OCI-LY3 (cell line): ENCODE measurements around the gene CIITA.

ENCODE experiments used
- H2AFZ ChIP-seq: fragments of 200-600, 300-600 bp; shearing (Covaris generic); 2 replicates; pipeline ENCODE4 v1.6.0; 2014; ENCODE audit warnings: antibody characterized with exemption, low read depth, low read length
- H3K27ac ChIP-seq: fragments of 200-600, 300-600 bp; sonication (generic); 2 replicates; pipeline ENCODE4 v1.5.1; 2014; ENCODE audit warnings: mild to moderate bottlenecking, low read length, moderate library complexity, mixed read lengths
- H3K27me3 ChIP-seq: fragments of 200-600, 300-600 bp; sonication (generic); 2 replicates; pipeline ENCODE4 v1.6.1; 2014; ENCODE audit warnings: low read depth, low read length, mixed read lengths
- H3K36me3 ChIP-seq: fragments of 200-600, 300-600 bp; sonication (generic); replicated peaks from 2 replicates; pipeline ENCODE3; 2014; ENCODE audit warnings: low read depth, low read length, mixed read lengths
- H3K4me1 ChIP-seq: fragments of 300-600, 200-600 bp; sonication (generic); 2 replicates; pipeline ENCODE4 v1.6.1; 2014; ENCODE audit warnings: low read length, mixed read lengths
- H3K4me2 ChIP-seq: fragments of 200-600, 300-600 bp; sonication (generic); 2 replicates; pipeline ENCODE4 v1.6.1; 2014; ENCODE audit warnings: low read length, mixed read lengths
- H3K4me3 ChIP-seq: fragments of 300-600, 200-600 bp; sonication (generic); 2 replicates; pipeline ENCODE4 v1.5.1; 2014; ENCODE audit warnings: antibody characterized with exemption, mild to moderate bottlenecking, low read length, moderate library complexity
- H3K79me2 ChIP-seq: fragments of 300-600, 200-600 bp; shearing (Covaris generic); 2 replicates; pipeline ENCODE4 v1.6.1; 2014; ENCODE audit warnings: mild to moderate bottlenecking, low read length, mixed read lengths
- H3K9ac ChIP-seq: fragments of 300-600, 200-600 bp; shearing (Covaris generic); 2 replicates; pipeline ENCODE4 v1.6.0; 2014; ENCODE audit warnings: mild to moderate bottlenecking, low read length, moderate library complexity
- H3K9me3 ChIP-seq: fragments of 200-600, 300-600 bp; shearing (Covaris generic); 2 replicates; pipeline ENCODE4 v1.6.1; 2014; ENCODE audit warnings: low read length, mixed read lengths; ENCODE audit not compliant: insufficient read depth
- H4K20me1 ChIP-seq: fragments of 200-600, 300-600 bp; sonication (generic); 2 replicates; pipeline ENCODE4 v1.6.1; 2016; ENCODE audit warnings: low read length, mixed read lengths; ENCODE audit not compliant: insufficient read depth
- EZH2phosphoT487 ChIP-seq: fragments of 200-600 bp; shearing (Covaris generic); IDR thresholded peaks from 2 replicates; pipeline ENCODE4 v1.6.1; 2018; ENCODE audit warnings: antibody characterized with exemption, mixed run types, low read depth
- TF ChIP-seq, protein P1 (sequence below): fragments of 200-600, 300-600 bp; sonication (generic); IDR thresholded peaks from 2 replicates; pipeline ENCODE4 v1.5.1; 2014; ENCODE audit warnings: antibody characterized with exemption, low read length, low read depth

The CIITA gene

DNA sequence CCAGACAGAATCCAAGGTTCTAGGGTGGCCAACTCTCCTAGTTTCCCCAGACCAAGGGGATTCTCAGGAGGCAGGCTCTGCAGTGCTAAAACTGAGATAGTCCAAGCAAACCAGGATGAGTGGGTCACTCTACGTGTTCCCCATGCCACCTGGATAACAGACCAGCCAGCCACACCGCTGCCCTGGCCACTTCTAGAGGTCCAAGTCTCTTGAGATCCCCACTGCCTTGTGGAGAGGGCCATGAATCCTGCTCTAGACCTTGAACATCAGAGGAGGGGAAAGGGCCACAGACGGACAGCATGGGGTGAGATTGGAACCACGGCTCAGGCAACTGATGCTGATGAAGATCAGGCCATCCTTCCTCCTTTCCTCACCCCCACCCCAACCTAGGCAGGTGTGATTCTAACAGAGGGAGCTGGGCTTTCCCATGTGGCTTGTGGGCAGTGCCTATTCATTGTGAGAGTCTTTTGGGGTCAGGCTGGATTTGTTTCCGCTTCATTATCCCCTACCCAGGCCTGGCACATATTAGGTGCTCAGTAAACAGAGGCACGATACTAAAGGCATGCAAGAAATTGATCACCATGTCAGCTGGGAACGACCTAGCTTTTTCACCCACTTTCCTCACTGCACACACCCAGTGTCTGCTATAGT is 41.6 kb upstream of the CIITA start:
- Histone ChIP-seq H3K4me2 (peak overlapping the region; percentile 49), H3K9me3 (0 out of 2 replicates have a peak, but pooled peaks cover 5% of the 10 kb centered on the region), H3K27ac (peak overlapping the region; percentile 45), H2AFZ (no peak overlapping the region), H3K79me2 (no peaks in the 10 kb centered on the region), H4K20me1 (no peaks in the 10 kb centered on the region), H3K36me3 (peaks cover 7% of the 10 kb centered on the region), H3K4me3 (no peak overlapping the region; the same call in 1 of the 2 replicates), H3K27me3 (no peaks in the 10 kb centered on the region; the same call in 1 of the 2 replicates), H3K9ac (peak overlapping the region; percentile 28; the same call in 1 of the 2 replicates), H3K4me1 (peaks cover 57% of the 10 kb centered on the region)
- TF ChIP-seq EZH2phosphoT487: no peak
- TF ChIP-seq, protein P1, sequence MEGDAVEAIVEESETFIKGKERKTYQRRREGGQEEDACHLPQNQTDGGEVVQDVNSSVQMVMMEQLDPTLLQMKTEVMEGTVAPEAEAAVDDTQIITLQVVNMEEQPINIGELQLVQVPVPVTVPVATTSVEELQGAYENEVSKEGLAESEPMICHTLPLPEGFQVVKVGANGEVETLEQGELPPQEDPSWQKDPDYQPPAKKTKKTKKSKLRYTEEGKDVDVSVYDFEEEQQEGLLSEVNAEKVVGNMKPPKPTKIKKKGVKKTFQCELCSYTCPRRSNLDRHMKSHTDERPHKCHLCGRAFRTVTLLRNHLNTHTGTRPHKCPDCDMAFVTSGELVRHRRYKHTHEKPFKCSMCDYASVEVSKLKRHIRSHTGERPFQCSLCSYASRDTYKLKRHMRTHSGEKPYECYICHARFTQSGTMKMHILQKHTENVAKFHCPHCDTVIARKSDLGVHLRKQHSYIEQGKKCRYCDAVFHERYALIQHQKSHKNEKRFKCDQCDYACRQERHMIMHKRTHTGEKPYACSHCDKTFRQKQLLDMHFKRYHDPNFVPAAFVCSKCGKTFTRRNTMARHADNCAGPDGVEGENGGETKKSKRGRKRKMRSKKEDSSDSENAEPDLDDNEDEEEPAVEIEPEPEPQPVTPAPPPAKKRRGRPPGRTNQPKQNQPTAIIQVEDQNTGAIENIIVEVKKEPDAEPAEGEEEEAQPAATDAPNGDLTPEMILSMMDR: no peak

- Histone ChIP-seq H3K9me3 (0 out of 2 replicates have a peak, but pooled peaks cover 5% of the 10 kb centered on the region), H3K36me3 (peaks cover 7% of the 10 kb centered on the region), H2AFZ (no peak overlapping the region), H3K27ac (peak overlapping the region; percentile 5; the same call in 1 of the 2 replicates), H3K9ac (no peak overlapping the region), H3K4me1 (peaks cover 56% of the 10 kb centered on the region), H3K27me3 (peaks cover 3% of the 10 kb centered on the region; the same call in 1 of the 2 replicates), H3K4me3 (no peak overlapping the region), H3K79me2 (no peaks in the 10 kb centered on the region), H3K4me2 (no peak overlapping the region), H4K20me1 (no peaks in the 10 kb centered on the region)
- TF ChIP-seq, protein P1: no peak
- no peak for TF ChIP-seq EZH2phosphoT487
These were observed 40.7 kb upstream of the CIITA start for GRCh38 chr16:10836174-10836853.

GRCh38 chr16:10838621-10839278 is 38.3 kb upstream of the CIITA start:
- TF ChIP-seq, protein P1: no peak
- no peak for TF ChIP-seq EZH2phosphoT487
- H3K79me2 ChIP-seq: no peaks in the 10 kb centered on the region
- H3K4me3 ChIP-seq: no peak overlapping the region
- no peak overlapping the region for H3K4me2 ChIP-seq
- 0 out of 2 replicates have a peak, but pooled peaks cover 5% of the 10 kb centered on the region for H3K9me3 ChIP-seq
- H3K27ac ChIP-seq: no peak overlapping the region
- H3K36me3 ChIP-seq: peaks cover 7% of the 10 kb centered on the region
- no peak overlapping the region for H2AFZ ChIP-seq
- peaks cover 47% of the 10 kb centered on the region for H3K4me1 ChIP-seq
- no peaks in the 10 kb centered on the region for H4K20me1 ChIP-seq
- H3K27me3 ChIP-seq: peaks cover 3% of the 10 kb centered on the region; the same call in 1 of the 2 replicates
- no peak overlapping the region for H3K9ac ChIP-seq

DNA sequence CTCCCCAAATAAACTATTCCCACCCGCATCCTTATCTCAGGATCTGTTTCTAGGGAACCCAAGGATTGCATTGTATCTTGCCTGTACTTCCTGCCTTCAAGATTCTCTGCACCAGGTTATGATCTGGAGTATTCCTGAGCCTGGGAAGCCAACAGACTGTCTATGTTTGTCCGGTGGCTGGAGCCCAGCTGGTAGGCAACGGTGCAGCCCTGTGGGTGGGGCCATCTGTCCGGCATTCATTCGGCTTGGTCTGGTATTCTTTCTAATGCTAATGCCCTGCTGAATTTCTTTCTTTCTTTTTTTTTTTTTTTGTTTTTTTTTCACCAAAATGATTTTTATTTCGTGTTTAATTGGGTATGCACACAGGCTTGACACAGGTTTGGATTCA is 37.7 kb upstream of the CIITA start:
- H3K9ac ChIP-seq: no peak overlapping the region
- no peak overlapping the region for H3K4me3 ChIP-seq
- peaks cover 3% of the 10 kb centered on the region; the same call in 1 of the 2 replicates for H3K27me3 ChIP-seq
- no peak overlapping the region for H3K4me2 ChIP-seq
- H3K79me2 ChIP-seq: no peaks in the 10 kb centered on the region
- H3K27ac ChIP-seq: no peak overlapping the region
- H3K9me3 ChIP-seq: 0 out of 2 replicates have a peak, but pooled peaks cover 5% of the 10 kb centered on the region
- no peaks in the 10 kb centered on the region for H4K20me1 ChIP-seq
- H3K4me1 ChIP-seq: peaks cover 44% of the 10 kb centered on the region
- peaks cover 7% of the 10 kb centered on the region for H3K36me3 ChIP-seq
- TF ChIP-seq, protein P1: no peak
- no peak for TF ChIP-seq EZH2phosphoT487
- no peak overlapping the region for H2AFZ ChIP-seq
